A549 (cell line): ENCODE results near the gene TEX22.

Experiments
- CHD2 ChIP-seq: fragments of 150-350 bp; IDR thresholded peaks from 2 replicates; pipeline ENCODE4 v1.6.1; 2014; ENCODE audit warnings: low read length; ENCODE audit not compliant: partially characterized antibody
- TF ChIP-seq, protein P1 (sequence below): fragments of >200 bp; sonication (Bioruptor Twin); formaldehyde crosslinking; IDR thresholded peaks from 3 replicates; pipeline ENCODE4 v1.5.1; 2016
- TF ChIP-seq, protein P2 (sequence below): IDR thresholded peaks from 2 replicates; pipeline ENCODE4 v1.6.1; 2012

DNA sequence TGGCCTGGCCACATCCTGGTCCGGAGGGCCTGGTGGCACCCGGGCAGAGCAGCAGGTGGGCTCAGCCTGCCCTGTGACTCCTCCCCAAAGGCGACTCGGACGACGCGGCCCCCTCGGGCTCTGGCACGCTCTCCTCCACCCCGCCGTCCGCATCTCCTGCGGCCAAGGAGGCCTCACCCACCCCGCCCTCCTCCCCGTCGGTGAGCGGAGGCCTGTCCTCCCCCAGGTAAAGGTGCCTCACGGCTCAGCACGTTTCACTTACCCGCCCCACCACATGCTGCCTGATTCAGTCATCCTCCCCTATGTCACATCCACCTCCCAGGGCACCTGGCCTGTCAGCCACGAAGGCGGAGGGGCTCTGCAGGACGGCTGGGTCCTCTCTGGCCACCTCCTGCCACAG is 6.8 kb upstream of the TEX22 start:
- TF ChIP-seq, protein P1, sequence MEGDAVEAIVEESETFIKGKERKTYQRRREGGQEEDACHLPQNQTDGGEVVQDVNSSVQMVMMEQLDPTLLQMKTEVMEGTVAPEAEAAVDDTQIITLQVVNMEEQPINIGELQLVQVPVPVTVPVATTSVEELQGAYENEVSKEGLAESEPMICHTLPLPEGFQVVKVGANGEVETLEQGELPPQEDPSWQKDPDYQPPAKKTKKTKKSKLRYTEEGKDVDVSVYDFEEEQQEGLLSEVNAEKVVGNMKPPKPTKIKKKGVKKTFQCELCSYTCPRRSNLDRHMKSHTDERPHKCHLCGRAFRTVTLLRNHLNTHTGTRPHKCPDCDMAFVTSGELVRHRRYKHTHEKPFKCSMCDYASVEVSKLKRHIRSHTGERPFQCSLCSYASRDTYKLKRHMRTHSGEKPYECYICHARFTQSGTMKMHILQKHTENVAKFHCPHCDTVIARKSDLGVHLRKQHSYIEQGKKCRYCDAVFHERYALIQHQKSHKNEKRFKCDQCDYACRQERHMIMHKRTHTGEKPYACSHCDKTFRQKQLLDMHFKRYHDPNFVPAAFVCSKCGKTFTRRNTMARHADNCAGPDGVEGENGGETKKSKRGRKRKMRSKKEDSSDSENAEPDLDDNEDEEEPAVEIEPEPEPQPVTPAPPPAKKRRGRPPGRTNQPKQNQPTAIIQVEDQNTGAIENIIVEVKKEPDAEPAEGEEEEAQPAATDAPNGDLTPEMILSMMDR: no peak
- TF ChIP-seq CHD2: no peak
- TF ChIP-seq, protein P2, sequence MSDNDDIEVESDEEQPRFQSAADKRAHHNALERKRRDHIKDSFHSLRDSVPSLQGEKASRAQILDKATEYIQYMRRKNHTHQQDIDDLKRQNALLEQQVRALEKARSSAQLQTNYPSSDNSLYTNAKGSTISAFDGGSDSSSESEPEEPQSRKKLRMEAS: no peak
